IPS-NIHi11 (cell line): ENCODE results near the gene PVRIG.
"Not testable (repeated sequence)": the region's sequence is repeated elsewhere in the genome, so short reads cannot be mapped to it uniquely, and the experiment has no call there.

ENCODE experiments used
- DNase-seq: peaks from one replicate; pipeline ENCODE4 v3.0.0; 2012; ENCODE audit warnings: mixed read lengths, low spot score

Gene PVRIG

GRCh38 chr7:100234660-100235317, 15.0 kb downstream of the PVRIG start:
- DNase-seq: not testable (repeated sequence)

DNA sequence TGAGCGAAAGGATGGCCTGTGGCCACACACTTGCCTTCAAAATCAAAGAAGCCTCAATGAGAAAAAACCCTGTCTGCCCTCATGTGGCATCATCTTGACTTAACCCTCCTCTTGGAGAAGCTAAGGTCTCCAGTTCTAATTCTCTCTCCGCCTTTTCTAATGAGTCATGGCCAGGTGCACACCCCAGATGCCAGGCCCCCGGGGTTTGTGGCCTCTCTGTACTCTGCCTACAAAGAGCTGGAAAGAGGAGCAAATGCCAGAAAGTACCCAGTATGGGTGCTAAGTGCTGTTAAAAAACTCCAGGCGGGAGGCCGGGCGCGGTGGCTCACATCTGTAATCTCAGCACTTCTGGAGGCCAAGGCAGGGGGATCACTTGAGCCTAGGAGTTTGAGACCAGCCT, 20.2 kb downstream of the PVRIG start:
- not testable (repeated sequence) for DNase-seq

GRCh38 chr7:100243385-100243784, 23.6 kb downstream of the PVRIG start:
- not testable (repeated sequence) for DNase-seq

GRCh38 chr7:100244988-100245605, 25.3 kb downstream of the PVRIG start:
- not testable (repeated sequence) for DNase-seq

- DNase-seq: not testable (repeated sequence)
These were observed 26.5 kb downstream of the PVRIG start for GRCh38 chr7:100246121-100246864.

- DNase-seq: not testable (repeated sequence)
These were observed 27.1 kb downstream of the PVRIG start for GRCh38 chr7:100246865-100247137.

DNA sequence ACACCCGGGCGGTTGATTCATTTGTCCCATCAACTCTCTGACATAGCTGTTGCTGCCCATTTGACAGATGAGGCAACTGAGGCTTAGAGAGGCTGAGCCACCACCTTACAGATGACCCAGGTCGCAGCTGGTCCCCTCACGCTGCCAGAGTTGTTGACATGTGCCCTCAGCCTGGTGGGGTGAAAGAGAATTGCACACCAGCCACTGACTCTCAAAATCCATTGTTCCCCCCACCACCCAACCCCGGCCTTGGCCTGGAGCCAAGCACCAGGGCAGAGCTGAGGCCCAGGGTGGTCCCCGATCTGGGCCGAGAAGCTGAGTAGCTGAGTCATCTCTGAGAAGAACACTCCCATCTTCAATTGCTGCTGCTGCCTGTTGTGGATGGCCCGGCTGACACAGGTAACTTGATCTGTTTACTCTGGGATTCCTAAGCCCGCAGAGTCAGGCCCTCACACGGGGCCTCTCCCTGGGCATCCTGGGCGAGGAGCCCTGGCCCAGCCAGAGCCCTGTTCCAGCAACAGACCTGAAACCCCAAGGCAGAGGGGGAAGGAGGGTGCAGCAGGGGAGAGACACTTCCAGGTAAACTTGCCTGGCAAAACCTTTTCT, 27.5 kb downstream of the PVRIG start:
- peak; percentile 92 for DNase-seq

DNA sequence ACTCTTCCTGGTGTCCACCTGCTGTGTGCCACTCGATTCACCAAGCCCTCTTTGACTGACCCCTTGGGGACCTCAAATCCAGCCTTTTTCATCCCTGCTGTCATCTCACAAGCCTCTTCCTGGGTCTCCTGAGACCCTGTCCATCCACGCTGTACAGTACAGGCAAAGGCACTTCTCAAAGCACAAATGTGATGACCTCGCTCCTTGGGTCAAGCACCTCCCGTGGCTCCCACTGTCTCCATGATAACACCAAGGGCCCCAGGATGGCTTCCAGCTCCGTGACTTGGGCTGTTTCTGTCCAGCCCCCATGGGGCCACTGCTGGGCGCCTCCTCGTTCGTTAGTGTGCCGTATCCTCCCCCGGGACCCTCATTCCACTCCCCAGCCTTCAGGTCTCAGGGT, 28.7 kb downstream of the PVRIG start:
- no peak for DNase-seq

DNA sequence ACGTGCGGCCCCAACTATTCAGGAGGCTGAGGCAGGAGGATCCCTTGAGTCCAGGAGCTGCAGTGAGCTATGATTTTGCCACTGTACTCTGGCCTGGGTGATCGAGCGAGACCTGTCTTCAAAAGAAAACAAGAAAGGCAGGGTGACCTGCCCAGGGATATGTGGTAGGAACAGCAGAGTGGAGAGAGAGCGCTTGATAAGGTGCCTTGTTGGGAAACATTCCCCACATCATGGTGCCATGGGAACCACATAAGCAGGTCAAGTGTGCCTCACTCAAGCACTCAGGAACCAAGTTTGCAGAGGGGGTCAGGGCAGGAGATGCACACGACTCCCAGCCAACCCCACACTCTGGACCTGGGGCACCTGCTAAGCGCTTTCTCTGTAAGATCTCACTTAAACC, 37.3 kb downstream of the PVRIG start:
- no peak for DNase-seq

- not testable (repeated sequence) for DNase-seq
These were observed 40.2 kb downstream of the PVRIG start for GRCh38 chr7:100259984-100260383.

DNA sequence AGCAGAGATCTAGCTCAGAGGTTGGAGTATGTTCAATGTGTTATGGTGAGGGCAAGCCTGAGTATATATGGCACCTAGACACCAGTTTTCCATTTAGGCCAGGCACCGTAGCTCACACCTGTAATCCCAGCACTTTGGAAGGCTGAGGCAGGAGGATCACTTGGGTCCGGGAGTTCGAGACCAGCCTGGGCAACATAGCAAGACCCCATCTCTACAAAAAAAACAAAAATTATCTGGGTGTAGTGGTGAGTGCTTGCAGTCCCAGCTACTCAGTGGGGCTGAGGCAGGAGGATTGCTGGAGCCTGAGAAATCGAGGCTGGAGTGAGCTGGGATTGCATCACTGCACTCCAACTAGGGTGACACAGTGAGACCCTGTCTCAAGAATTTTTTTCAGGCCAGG, 43.1 kb downstream of the PVRIG start:
- DNase-seq: not testable (repeated sequence)

- DNase-seq: not testable (repeated sequence)
These were observed 44.5 kb downstream of the PVRIG start for GRCh38 chr7:100264223-100264622.

GRCh38 chr7:100264669-100265165, 45.0 kb downstream of the PVRIG start:
- not testable (repeated sequence) for DNase-seq

- DNase-seq: not testable (repeated sequence)
These were observed 46.1 kb downstream of the PVRIG start for GRCh38 chr7:100265851-100266250.

- no peak for DNase-seq
These were observed 47.0 kb downstream of the PVRIG start for GRCh38 chr7:100266576-100267354.

DNA sequence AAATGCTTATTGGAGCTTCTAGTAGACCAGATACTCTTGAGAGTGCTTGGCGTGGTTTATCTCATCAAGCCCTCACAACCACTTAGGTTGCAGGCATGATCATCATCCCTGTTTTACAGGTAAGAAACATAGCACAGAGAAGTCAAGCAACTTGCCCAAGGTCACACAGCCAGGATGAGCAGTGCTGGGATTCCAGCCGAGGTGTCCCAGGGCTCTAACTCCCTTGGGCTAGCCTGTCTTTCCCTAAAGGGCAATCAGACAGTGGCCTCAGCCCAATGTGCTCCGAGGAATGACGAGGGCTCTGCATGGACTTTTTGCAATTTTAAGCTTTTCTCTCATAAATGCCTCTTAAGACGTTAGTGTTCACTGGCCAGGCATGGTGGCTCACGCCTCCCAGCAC, 47.9 kb downstream of the PVRIG start:
- DNase-seq: no peak

DNA sequence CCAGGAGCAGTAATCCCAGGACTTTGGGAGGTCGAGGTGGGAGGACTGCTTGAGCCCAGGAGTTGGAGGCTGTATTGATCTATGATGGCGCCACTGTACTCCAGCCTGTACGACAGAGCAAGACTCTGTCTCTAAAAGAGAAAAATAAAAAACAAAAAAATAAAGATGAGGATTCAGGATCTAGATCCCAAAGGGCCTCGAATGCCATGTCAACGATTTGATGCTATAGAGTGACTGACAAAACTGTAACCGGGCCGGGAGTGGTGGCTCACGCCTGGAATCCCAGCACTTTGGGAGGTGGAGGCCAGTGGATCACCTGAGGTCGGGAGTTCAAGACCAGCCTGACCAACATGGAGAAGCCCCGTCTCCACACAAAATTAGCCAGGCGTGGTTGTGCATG, 49.1 kb downstream of the PVRIG start:
- not testable (repeated sequence) for DNase-seq

GRCh38 chr7:100269306-100270045, 49.7 kb downstream of the PVRIG start:
- not testable (repeated sequence) for DNase-seq

GRCh38 chr7:100270046-100270918, 50.5 kb downstream of the PVRIG start:
- not testable (repeated sequence) for DNase-seq
